Transverse colon (tissue), 1 donor: ENCODE data around the gene GPHN.

Experiments used
- EP300 ChIP-seq: sonication (generic); formaldehyde crosslinking; IDR thresholded peaks from one replicate; pipeline ENCODE4 v1.6.1; 2017; ENCODE audit warnings: antibody characterized with exemption, low read depth
- POLR2A ChIP-seq: fragments of 450-650 bp; IDR thresholded peaks from one replicate; pipeline ENCODE4 v1.6.1; 2016; ENCODE audit warnings: antibody characterized with exemption, mild to moderate bottlenecking, moderate library complexity

- TF ChIP-seq POLR2A (no peak), EP300 (no peak)
Observed at GRCh38 chr14:66752109-66752508, 244.2 kb downstream of the GPHN start.
